HG03460 (cell line): ENCODE measurements around the gene GRIK4.

Source experiments
- ATAC-seq: cut with Tn5 transposase; IDR thresholded peaks from one replicate; pipeline ENCODE4 v1.9.1; 2021; ENCODE audit not compliant: unreplicated experiment

The GRIK4 gene

GRCh38 chr11:120869097-120869496, 357.5 kb downstream of the GRIK4 start:
- ATAC-seq, result peak; percentile 27

- ATAC-seq, result peak; percentile 64
These were observed 358.0 kb downstream of the GRIK4 start for GRCh38 chr11:120869516-120870011.

DNA sequence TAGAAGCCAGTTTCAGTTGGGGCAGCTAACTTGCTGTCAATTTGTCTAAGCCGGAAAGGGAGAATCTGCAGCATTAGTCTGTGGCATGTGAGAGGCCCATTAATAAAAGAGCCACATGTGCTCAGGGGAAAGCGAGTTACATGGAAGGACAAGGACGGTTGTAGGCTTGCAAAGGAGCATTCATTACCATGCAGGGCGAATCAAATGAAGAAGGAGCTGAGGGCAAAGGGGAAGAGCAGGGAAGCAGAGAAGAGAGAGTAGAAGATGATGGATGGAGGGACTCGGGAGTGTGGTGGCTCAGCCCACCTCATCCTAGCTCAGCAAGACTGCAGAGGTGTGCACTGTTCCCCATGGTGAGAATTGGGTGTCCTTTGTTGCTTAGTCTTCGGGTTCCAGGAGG, 359.6 kb downstream of the GRIK4 start:
- ATAC-seq, result no peak

DNA sequence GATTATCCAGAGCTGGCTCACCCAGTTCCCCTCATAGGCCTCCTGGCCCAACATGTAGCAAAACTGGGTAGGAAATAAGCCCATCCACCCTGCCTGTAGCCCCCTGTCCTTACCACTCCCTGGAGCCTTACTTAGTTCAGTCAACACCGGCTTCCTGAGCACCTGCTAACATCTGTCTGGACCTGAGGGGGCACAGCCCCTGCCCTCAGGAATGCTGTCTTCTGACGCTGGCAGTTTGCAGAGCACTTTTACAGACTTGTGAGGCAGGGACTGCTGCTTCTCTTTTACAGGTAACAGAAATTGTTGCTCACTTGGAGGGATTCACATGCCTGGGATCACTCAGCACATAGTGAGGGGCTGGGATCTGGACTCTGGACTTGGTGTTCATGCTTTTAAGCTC, 360.4 kb downstream of the GRIK4 start:
- no peak for ATAC-seq

- no peak for ATAC-seq
These were observed 362.6 kb downstream of the GRIK4 start for GRCh38 chr11:120873966-120874735.

DNA sequence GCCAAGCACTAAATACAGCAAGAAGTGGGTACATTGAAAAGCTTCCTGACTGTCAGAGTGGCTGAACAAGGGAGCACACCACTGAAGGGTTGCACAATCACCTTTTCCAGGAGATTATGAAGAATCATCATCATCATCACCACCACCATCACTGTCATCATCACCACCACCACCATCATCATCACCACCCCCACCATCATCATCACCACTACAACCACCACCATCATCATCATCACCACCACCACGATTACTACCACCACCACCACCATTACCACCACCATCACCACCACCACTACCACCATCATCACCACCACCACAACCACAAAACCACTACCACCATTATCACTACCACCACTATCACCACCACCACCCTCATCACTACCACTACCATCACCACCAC, 364.4 kb downstream of the GRIK4 start:
- no peak for ATAC-seq

- ATAC-seq, result no peak
These were observed 366.3 kb downstream of the GRIK4 start for GRCh38 chr11:120877746-120878365.

- no peak for ATAC-seq
These were observed 367.2 kb downstream of the GRIK4 start for GRCh38 chr11:120878781-120879180.

DNA sequence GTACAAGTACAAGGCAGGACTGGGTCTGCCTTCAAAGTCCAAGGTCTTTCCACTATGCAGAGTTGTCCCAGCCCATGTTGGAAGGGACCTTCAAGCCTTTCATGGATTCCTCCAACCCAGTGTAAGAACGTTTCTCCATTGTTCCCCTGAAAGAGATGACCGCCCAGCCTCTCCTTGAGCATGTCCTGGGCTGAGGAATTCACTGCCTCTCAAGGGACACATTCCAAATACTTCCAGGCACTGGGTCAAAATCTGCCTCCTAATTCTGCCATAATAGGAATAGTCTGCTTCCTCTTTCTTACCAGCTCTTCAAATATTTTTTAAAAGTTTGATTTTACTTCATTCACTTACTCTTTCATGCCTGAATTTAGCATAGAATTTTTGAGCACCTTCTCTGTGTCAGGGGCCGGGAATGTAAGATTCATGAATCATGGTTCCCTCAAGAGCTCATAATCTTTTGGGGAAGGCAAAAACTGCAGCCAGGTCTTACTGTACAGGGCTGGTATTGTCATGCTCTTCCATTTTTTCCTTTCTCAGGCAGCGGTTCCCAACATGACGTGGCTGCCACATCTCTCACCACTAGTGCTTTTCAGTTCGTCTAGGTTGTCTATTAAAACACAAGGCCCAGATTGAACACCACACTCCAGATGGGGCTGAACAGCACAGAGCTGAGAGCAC, 369.1 kb downstream of the GRIK4 start:
- ATAC-seq, result no peak

DNA sequence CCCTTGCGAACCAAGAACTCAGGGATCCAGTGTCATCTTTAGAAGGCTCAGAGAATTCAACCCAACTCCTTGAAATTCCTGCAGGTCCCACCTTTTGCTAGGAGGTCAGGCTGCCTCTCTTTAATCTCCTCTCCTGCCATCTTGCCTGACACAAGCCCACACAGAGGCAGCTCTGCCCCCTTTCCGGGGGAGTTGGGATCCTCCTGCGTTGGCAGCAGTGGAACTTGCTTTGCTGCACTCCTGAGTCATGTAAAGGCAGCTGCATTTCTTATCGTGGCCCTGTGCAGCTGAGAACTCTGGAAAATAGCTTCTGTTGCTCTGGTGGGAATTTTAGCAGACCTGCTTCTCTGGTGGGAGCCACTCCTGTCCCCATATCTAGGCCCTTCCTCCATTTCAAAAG, 370.0 kb downstream of the GRIK4 start:
- ATAC-seq, result no peak

- no peak for ATAC-seq
These were observed 370.6 kb downstream of the GRIK4 start for GRCh38 chr11:120882175-120882574.

DNA sequence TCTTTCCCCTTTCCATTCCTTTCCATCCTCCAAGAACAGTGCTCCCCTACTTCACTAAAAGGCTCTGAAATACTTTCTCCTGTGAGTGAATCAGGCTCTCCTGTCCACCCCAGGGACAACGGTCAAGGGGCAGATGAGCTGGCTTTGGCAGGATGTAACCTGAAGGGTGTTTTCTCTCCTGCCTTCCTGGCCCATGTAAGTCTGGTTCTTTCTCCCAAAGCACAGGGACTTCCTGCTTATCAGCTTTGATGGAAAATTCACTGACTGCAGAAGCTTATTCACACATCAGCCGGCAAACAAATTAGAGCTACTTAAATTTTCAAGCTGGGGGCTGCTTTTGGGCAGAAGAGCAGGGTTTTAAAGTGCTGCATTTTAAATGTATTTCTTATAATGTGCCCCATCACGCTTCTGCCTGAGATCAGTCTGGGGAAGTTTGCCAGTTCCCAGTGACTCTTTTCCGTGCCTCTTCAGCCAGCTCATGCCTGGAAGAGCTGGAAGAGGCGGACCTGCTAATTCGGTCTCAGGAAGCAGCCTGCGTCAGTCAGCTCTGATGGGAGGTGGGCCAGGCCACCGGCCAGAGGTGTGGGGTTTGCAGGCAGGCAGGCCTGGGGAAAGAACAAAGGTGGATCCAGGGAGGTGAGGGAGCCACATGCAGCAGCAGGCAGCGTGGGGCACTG, 372.0 kb downstream of the GRIK4 start:
- no peak for ATAC-seq

DNA sequence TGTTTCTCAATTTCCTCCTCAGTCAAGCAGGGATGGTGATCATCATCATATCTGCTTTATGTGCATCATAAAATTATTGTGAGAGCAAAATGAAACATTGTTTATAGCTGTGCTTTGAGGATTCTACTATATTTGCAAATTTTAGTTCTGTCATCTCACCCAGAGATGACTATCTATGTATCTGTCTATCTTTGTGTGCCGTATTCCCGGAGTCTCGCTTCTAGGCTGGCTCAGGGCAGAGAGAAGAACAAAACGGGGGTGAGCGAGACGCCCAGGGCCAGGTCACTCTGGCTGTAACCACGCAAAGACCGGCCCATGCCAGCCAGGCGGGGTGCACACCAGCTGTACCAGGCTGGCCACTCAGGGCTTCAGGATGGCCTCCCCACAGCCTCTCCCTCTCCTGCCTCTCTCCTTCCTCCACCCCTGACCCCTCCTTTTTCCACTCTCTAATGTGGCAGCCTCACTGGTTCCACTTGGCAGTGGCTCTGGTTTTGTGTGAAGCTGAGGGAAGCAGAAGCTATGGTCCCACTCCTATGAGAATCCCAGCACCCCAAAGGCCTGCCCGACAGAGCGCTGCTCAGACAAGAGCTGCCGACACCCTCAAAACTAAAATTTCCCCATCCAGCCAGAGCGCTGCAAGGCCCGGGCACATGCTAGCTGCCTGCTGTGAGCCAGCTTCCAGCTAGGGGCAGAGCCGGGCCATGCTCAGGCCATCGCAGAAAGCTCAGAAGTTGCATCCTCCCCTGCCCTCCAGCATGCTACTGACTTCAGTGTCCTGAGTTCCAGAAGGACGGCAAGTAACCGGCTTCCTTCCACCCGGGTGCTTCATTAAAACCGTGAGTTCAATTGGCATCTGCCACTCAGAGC, 372.8 kb downstream of the GRIK4 start:
- no peak for ATAC-seq

DNA sequence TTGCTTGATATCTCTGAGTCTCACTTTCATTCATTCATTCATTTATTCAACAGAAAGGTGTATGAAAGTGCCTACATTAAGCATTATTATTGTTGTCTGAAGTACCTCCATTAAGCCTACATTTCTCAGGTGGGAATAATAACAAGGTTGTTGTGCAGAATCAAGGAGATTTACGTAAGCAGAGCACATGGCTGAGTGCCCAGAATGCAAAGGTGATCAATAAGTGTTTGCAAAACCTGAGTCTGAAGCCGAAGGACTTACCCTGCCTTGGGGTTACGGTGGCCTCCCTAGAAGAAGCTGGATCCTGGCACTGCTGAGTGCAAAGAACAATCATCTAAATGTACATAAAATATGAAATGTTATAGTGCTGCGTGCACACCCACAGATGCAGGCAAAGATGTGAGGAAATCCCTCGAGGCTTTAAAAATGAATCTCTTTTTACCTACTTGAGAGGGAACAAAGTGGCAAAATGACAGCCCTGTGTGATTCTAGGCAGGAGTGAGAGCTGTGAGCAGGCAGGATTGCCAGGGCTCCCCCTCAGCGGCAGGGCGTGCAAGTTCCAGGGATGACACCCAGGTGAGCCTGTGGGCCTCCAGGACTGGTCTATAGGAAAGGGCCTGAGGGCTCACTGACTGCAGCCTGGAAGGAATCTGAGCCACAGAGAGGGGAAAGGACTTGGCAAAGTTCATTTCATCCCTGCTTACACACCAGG, 379.2 kb downstream of the GRIK4 start:
- no peak for ATAC-seq

GRCh38 chr11:120893440-120894201, 382.1 kb downstream of the GRIK4 start:
- peak; percentile 68 for ATAC-seq

GRCh38 chr11:120894202-120894985, 382.8 kb downstream of the GRIK4 start:
- ATAC-seq, result no peak

- no peak for ATAC-seq
These were observed 385.1 kb downstream of the GRIK4 start for GRCh38 chr11:120896687-120897086.

DNA sequence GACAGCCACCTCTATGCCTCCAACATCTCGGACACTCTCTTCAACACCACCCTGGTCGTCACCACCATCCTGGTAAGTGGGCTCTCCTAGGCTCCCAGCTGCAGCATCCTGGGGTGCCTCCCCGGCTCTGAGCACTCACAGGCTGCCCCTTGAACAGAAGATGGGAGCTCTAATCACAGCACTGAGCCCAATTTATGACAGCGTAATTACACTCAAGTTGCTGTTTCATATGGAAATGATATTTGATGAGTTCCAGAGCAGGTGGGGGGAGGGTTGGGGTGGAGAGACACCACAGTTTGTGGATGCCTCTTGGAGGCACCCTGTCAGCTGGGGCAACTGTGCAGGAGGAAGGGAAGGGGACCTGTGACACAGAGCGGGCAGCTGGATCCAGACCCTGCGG, 387.0 kb downstream of the GRIK4 start:
- no peak for ATAC-seq
